Activated T-cell treated with anti-CD3 and anti-CD28 coated beads, Interleukin-2, amount 50 U/mL, for 4 hours (primary cell): ENCODE data around the gene GRIA4. TPM values are rescaled to one million over a fixed set of nuclear protein-coding genes. Genes with fewer than 3 reads are reported as not detected.

Experiments used
- ATAC-seq, 2 donors: fragments of 200-7000 bp; cut with Tn5 transposase; one replicate each; pipeline ENCODE4 v1.10.0; 2021
- DNase-seq: peaks from one replicate; pipeline ENCODE4 v3.0.0-alpha.2; 2020
- H3K27me3 Mint-ChIP-seq: one replicate; pipeline ENCODE4 v1.8.0; 2021; ENCODE audit warnings: low read depth, mixed read lengths
- H3K36me3 Mint-ChIP-seq: one replicate; pipeline ENCODE4 v1.8.0; 2022; ENCODE audit warnings: mixed read lengths; ENCODE audit not compliant: insufficient read depth
- H3K4me1 Mint-ChIP-seq: one replicate; pipeline ENCODE4 v1.8.0; 2021; ENCODE audit warnings: low read depth, mixed read lengths
- H3K4me3 Mint-ChIP-seq: one replicate; pipeline ENCODE4 v1.8.0; 2021; ENCODE audit warnings: mild to moderate bottlenecking, moderate library complexity, mixed read lengths
- H3K9me3 Mint-ChIP-seq: one replicate; pipeline ENCODE4 v1.8.0; 2021; ENCODE audit warnings: mixed read lengths
- total RNA-seq, 3 donors: library from RNA; stranded (reverse); gene quantifications; one replicate each; pipeline ENCODE4 v1.2.1, GENCODE V29; 2021

Gene GRIA4
- total RNA-seq, 3 donors from 2014 or later: not detected

GRCh38 chr11:105937331-105937730 lies 327.5 kb downstream of the GRIA4 start:
- H3K27me3 Mint-ChIP-seq: peaks cover 3% of the 10 kb centered on the region
- no peaks in the 10 kb centered on the region for H3K4me1 Mint-ChIP-seq
- DNase-seq: no peak
- H3K4me3 Mint-ChIP-seq: no peak overlapping the region
- no peaks in the 10 kb centered on the region for H3K36me3 Mint-ChIP-seq
- ATAC-seq: no peak
- H3K9me3 Mint-ChIP-seq: no peaks in the 10 kb centered on the region

- no peak overlapping the region for H3K4me3 Mint-ChIP-seq
- H3K4me1 Mint-ChIP-seq: no peaks in the 10 kb centered on the region
- H3K27me3 Mint-ChIP-seq: peaks cover 3% of the 10 kb centered on the region
- ATAC-seq: no peak
- no peaks in the 10 kb centered on the region for H3K9me3 Mint-ChIP-seq
- no peak for DNase-seq
- H3K36me3 Mint-ChIP-seq: no peaks in the 10 kb centered on the region
Observed at GRCh38 chr11:105937738-105938137, 327.9 kb downstream of the GRIA4 start.

- ATAC-seq: no peak
- H3K4me1 Mint-ChIP-seq: no peaks in the 10 kb centered on the region
- no peak for DNase-seq
Observed at GRCh38 chr11:105942921-105943320, 333.0 kb downstream of the GRIA4 start.

GRCh38 chr11:105948918-105949590 lies 339.2 kb downstream of the GRIA4 start:
- ATAC-seq: no peak
- Mint-ChIP-seq H3K27me3 (no peaks in the 10 kb centered on the region), H3K36me3 (no peaks in the 10 kb centered on the region), H3K4me1 (no peaks in the 10 kb centered on the region), H3K9me3 (no peaks in the 10 kb centered on the region), H3K4me3 (no peak overlapping the region)
- DNase-seq: no peak

More at GRCh38 chr11:105942921-105943320, 333.0 kb downstream of the GRIA4 start:
- H3K36me3 Mint-ChIP-seq: no peaks in the 10 kb centered on the region
- H3K9me3 Mint-ChIP-seq: no peaks in the 10 kb centered on the region
- no peaks in the 10 kb centered on the region for H3K27me3 Mint-ChIP-seq
- H3K4me3 Mint-ChIP-seq: no peak overlapping the region

GRCh38 chr11:105953886-105954285 lies 344.0 kb downstream of the GRIA4 start:
- H3K4me1 Mint-ChIP-seq: no peaks in the 10 kb centered on the region
- peaks cover 8% of the 10 kb centered on the region for H3K9me3 Mint-ChIP-seq
- no peaks in the 10 kb centered on the region for H3K36me3 Mint-ChIP-seq
- DNase-seq (no peak), ATAC-seq (no peak)
- no peak overlapping the region for H3K4me3 Mint-ChIP-seq
- no peaks in the 10 kb centered on the region for H3K27me3 Mint-ChIP-seq

GRCh38 chr11:105960252-105961245 lies 350.7 kb downstream of the GRIA4 start:
- ATAC-seq (no peak), DNase-seq (no peak)
- no peaks in the 10 kb centered on the region for H3K36me3 Mint-ChIP-seq
- no peak overlapping the region for H3K4me3 Mint-ChIP-seq
- H3K4me1 Mint-ChIP-seq: no peaks in the 10 kb centered on the region
- peaks cover 3% of the 10 kb centered on the region for H3K27me3 Mint-ChIP-seq
- peaks cover 8% of the 10 kb centered on the region for H3K9me3 Mint-ChIP-seq

GRCh38 chr11:105968021-105968697 lies 358.3 kb downstream of the GRIA4 start:
- Mint-ChIP-seq H3K4me1 (no peaks in the 10 kb centered on the region), H3K36me3 (no peaks in the 10 kb centered on the region), H3K9me3 (no peaks in the 10 kb centered on the region), H3K27me3 (no peaks in the 10 kb centered on the region), H3K4me3 (no peak overlapping the region)
- no peak for ATAC-seq
- no peak for DNase-seq

- Mint-ChIP-seq H3K9me3 (no peaks in the 10 kb centered on the region), H3K36me3 (no peaks in the 10 kb centered on the region), H3K27me3 (no peaks in the 10 kb centered on the region), H3K4me3 (no peak overlapping the region), H3K4me1 (no peaks in the 10 kb centered on the region)
- ATAC-seq: no peak
- no peak for DNase-seq
Observed at GRCh38 chr11:105969756-105970155, 359.9 kb downstream of the GRIA4 start.

GRCh38 chr11:105975128-105975527 lies 365.3 kb downstream of the GRIA4 start:
- Mint-ChIP-seq H3K4me1 (no peaks in the 10 kb centered on the region), H3K36me3 (no peaks in the 10 kb centered on the region), H3K9me3 (no peaks in the 10 kb centered on the region), H3K27me3 (no peaks in the 10 kb centered on the region), H3K4me3 (no peak overlapping the region)
- DNase-seq: no peak
- ATAC-seq: no peak

- no peaks in the 10 kb centered on the region for H3K9me3 Mint-ChIP-seq
- DNase-seq (no peak), ATAC-seq (no peak)
- no peaks in the 10 kb centered on the region for H3K4me1 Mint-ChIP-seq
- H3K4me3 Mint-ChIP-seq: no peak overlapping the region
- no peaks in the 10 kb centered on the region for H3K27me3 Mint-ChIP-seq
- H3K36me3 Mint-ChIP-seq: no peaks in the 10 kb centered on the region
Observed at GRCh38 chr11:105979997-105980703, 370.3 kb downstream of the GRIA4 start.

- DNase-seq (no peak), ATAC-seq (no peak)
- Mint-ChIP-seq H3K27me3 (no peaks in the 10 kb centered on the region), H3K4me1 (no peaks in the 10 kb centered on the region), H3K36me3 (no peaks in the 10 kb centered on the region), H3K4me3 (no peak overlapping the region), H3K9me3 (no peaks in the 10 kb centered on the region)
Observed at GRCh38 chr11:105986554-105986953, 376.7 kb downstream of the GRIA4 start.

GRCh38 chr11:105988197-105988596 lies 378.3 kb downstream of the GRIA4 start:
- Mint-ChIP-seq H3K4me3 (no peak overlapping the region), H3K4me1 (no peaks in the 10 kb centered on the region), H3K27me3 (no peaks in the 10 kb centered on the region), H3K9me3 (peaks cover 4% of the 10 kb centered on the region), H3K36me3 (peaks cover 4% of the 10 kb centered on the region)
- no peak for DNase-seq
- ATAC-seq: no peak

- ATAC-seq (no peak), DNase-seq (no peak)
- Mint-ChIP-seq H3K36me3 (peaks cover 11% of the 10 kb centered on the region), H3K27me3 (no peaks in the 10 kb centered on the region), H3K4me1 (no peaks in the 10 kb centered on the region), H3K4me3 (no peak overlapping the region), H3K9me3 (peaks cover 10% of the 10 kb centered on the region)
Observed at GRCh38 chr11:105989124-105989523, 379.3 kb downstream of the GRIA4 start.

- no peak overlapping the region for H3K4me3 Mint-ChIP-seq
- DNase-seq (no peak), ATAC-seq (no peak)
- H3K27me3 Mint-ChIP-seq: no peaks in the 10 kb centered on the region
- peaks cover 11% of the 10 kb centered on the region for H3K9me3 Mint-ChIP-seq
- H3K4me1 Mint-ChIP-seq: no peaks in the 10 kb centered on the region
- peaks cover 26% of the 10 kb centered on the region for H3K36me3 Mint-ChIP-seq
Observed at GRCh38 chr11:105991888-105992287, 382.0 kb downstream of the GRIA4 start.
